ENCODE measurements around the gene BBS7.
A peak's percentile ranks its signal among the peaks of the same experiment; 100 is the strongest.

The BBS7 gene

DNA sequence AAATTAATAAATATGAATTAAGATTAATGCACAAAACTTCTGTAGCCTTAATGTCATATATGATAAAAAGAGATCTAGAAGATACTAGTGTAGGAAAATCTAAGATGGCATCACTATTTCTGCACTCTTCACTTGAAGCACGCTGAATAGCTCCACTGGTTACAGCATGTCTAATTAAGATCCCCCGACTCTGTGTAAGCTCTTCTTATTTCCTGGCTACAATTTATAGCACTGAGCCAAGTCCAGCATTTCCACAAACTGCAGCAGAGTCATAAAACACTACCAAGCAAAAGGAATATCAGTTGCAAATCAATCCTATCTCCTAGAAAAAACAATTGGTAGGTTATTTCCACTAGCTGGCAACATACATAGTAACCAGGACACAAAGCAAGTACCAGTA lies 45.3 kb downstream of the BBS7 start:
- DNase-seq (ENCODE audit: low read depth in 2 of 2) = no peak

DNA sequence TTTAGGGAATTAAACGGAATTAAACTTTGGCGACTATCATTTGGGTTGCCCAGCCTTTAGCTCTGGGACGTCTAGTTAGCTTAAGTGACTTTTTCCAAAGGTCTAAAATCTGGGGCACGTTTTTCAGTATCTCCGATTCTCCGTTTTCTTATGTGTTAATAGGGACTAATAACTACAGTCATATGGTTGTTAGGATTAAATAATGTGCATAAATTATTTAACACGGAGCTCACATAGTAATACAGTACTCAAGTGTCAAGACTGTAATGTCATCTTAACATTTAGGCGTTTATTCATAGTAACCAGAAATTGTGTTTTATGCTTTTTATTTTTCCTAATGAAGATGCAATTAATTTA lies 46.1 kb downstream of the BBS7 start:
- DNase-seq (ENCODE audit: low read depth in 2 of 2) = no peak

DNA sequence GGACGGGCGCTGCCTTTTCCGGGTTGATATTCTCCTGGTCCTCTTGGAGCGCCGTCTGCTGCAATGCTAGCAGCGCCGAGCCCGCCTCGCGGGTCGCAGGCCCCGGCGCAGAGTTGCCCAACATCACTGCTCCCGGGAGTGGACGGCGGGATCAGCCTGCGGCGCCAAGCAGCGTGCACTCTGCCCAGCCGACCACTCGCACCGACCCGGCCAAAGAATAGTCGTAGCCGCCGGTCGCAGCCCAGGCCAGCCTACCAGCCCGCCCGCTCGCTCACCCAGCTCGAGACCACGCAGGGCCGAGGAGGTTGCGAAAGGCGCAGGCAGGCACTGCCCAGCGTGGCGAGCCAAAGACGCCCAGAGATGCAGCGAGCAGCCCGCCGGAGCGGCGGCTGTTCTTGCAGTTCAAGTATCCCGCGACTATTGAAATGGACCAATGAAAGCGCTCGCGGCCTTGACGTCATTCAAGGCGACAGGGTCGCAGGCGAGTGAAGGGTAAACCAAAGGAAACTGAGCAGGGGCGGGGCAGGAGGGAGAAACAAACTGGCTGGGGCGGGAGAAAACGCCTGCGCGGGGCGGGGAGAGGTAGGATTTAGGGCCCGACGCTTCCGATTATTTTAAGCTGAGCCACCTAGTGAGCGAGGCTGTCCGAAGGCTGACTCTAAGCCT lies 46.6 kb downstream of the BBS7 start, which contains the start of gene CCNA2:
CCNA2 (minus strand) TSS at position 379 of the 666 bp plus-strand sequence; CDS start at position 124, 255 bp downstream.
- DNase-seq (ENCODE audit: low read depth in 2 of 2) = peak; percentile 93 to 96

DNA sequence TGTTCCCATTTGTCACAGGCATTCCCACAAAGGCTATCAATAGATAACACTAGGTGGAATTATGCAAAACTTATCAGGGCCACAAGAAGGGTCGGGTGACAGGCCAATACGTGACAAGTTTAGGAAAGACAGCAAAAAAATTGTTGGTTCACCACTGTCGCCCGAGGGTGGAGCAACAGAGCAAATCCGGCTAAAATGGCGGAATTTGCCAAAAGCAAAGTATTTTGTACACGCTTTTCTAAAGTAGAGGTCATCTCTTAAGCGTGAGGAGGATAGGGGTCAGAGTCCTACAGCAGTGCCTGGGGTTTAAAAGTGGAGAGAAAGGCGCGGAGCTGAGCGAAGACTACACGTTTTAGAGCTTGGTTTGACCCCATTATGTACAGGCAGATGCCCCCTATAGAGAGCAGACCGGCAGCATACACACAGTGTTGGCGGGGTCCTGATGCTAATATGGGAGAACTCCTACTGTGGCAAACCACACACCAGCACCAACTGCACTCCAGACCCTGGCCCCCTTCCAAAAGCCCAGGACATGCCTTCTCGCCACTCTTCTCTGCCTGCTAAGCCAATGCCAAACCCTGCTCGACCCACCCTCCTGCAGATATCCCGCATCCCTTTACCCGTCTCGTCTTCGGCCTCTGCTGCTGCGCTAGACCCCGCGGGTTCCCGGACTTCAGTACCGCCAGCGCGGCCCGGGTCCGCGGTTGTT lies 47.3 kb downstream of the BBS7 start:
- DNase-seq (ENCODE audit: low read depth in 2 of 2) = peak; percentile 18 to 25

DNA sequence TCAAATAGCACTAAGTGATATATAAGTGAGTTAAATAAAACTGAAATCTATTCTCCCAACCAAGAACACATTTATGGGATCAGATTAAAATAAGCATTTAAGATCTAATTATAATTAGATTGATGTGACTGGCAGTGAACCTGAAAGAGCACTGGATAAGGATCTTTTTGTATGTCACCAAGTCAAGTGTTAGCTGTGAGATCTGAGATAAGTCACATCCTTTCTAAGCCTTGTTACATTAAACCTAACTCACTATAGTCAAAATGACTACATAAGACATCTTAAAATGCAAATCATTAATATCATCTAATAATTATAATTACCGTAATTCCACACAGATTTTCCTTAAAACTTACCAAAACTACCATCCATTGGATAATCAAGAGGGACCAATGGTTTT lies 48.2 kb downstream of the BBS7 start:
- DNase-seq (ENCODE audit: low read depth in 2 of 2) = no peak

DNA sequence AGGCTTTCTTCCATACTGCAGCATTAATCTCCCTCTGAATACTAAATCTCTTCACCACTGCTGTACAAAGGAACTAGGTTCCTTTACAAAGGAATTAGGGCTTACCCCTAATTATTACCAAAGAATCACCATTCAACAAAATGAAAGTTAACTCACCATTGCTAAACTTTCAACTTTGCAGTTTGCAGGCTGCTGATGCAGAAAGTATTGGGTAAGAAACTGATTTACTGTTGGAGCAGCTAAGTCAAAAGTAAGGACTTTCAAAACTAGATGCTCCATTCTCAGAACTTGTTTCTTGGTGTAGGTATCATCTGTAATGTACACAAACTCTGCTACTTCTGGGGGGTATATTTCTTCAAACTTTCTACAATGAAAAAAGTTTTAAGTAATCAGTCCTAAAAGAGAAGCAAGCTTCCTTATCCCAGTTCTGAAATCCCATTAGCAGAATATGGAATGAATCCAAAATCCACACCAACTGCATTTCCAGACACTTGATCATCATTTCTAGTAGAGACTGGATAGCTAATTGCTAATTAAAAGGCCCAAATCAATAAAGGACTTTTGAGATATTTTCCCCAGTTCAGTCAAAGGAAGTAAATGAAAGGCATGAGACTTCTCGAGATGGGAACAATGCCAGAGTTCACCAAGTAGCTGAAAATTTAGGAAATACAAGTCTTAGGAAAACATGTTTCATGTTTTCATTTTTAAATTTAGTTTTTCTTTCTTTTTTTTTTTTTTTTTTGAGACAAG lies 50.9 kb downstream of the BBS7 start:
- no peak for DNase-seq (ENCODE audit: low read depth in 2 of 2)

DNA sequence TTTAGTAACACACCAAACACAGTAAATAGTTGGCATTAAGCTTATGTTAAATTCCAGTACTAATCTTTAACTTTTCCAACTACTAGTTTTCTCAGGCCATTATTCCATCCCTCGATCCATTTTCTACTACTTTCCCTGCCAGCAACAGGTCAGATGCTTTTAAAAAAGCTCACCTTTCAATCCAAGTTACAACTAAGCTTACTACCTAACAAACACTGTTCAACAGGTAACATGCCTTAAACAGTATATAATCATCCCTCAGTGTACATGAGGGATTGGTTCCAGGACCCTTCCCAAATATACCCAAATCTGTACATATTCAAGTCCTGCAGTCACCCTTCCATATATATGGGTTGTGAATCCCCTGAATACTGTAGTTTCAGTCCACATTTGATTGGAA lies 52.1 kb downstream of the BBS7 start:
- DNase-seq (ENCODE audit: low read depth in 2 of 2) = no peak

DNA sequence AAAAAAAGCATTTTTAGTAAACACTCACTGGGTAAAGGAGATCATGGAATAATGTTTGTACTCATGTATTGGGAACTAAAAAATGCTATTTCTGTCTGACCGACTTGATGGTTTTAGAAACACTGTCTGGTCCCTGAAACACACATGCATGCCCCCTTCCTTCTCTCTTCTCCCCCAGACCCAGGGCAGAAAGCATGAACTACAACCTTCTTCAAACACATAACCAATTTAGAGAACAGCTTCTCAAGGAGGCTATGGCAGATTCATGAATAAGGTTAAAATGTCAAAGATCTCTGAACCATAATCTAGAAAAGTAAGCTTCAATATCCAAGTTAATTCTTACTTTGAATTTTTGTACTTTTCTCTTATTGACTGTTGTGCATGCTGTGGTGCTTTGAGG lies 52.6 kb downstream of the BBS7 start:
- DNase-seq (ENCODE audit: low read depth in 2 of 2) = no peak

DNA sequence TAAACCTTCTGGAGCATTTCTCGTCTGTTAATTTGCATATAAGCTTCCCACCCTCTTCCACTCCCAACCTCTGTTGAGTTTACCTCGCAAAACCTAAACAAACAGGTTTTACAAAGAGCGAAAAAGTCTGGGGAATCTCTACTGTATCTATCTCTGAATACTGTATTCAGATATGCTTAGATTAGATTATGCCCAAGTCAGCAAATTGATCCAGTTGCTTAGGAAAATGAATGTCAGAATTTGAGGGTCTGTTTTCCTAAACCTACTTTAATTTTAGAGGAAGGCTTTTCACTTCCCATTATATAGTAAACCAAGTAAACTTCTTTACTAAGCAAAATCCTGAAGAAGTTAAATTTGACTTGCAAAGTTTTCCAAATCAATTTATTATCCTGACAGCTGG lies 53.3 kb downstream of the BBS7 start:
- no peak for DNase-seq (ENCODE audit: low read depth in 2 of 2)

DNA sequence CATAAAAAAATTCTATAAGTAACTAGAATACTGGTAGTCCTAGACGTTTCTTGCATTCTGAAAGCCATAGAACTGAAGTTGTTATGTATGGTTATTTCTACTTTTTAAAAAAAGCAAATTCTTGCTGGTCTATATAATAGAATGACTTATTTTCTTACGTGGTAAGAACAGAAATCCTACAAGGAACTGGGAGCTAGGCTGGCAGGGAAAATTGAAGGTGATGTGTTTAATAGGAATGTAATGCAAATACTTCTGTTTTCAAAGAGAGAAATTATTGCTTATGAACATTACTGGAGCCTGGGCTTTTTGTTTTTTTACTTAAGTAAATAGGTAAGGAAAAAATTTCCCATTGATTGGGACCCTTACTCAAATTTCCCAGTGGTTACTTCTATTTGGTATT lies 55.5 kb downstream of the BBS7 start:
- no peak for DNase-seq (ENCODE audit: low read depth in 2 of 2)

DNA sequence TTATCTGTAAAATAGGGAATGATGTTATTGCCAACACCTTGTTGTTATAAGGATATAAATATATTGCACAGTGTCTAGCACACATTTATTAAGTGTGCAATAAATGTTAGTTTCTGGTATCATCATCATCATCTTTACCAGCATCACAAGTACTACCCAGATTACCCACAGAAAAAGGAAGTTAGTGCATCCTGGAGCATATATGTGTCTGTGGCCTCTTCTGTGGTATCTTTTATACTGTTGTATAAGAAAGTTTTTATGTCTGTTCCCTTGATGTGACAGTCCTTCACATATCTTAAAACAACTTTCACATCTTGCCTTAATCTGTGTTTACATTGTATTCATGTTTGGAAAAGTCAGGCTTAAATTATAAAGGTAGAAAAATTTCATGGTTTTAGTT lies 59.2 kb downstream of the BBS7 start:
- no peak for DNase-seq (ENCODE audit: low read depth in 2 of 2)

DNA sequence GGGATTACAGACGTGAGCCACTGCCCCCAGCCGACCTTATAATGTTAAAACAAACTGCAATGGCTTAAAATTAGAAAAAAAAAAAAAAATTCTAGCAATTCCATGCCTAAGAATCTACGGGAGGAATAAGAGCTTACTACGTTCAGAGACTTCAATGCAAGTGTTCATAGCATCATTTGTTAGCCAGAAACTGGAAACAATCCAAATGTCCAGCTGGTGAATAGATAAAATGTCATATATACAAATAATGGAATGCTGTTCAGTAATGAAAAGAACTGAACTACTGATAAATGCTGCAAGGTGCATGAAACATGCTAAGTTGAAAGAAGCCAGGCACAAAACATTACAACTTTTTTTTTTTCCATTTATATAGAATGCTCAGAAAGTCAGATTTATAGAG lies 63.9 kb downstream of the BBS7 start:
- no peak for DNase-seq (ENCODE audit: low read depth in 2 of 2)

DNA sequence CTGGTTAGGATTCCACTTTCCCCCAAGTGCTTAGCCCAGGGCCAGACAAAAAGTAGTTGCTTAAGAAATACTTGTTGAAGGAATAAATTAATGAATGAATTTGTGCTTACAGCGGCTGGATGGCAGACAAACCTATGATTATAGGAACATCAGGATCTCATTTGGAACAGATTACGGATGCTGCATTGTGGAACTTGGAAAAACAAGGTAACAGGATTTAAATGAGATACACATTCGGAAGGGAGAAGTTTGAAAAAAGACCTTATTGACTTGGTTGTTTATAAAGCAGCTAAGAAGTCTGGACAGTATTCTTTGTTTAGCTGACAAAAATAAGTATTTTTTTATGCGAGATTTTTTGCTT lies 68.6 kb downstream of the BBS7 start:
- no peak for DNase-seq (ENCODE audit: low read depth in 2 of 2)

DNA sequence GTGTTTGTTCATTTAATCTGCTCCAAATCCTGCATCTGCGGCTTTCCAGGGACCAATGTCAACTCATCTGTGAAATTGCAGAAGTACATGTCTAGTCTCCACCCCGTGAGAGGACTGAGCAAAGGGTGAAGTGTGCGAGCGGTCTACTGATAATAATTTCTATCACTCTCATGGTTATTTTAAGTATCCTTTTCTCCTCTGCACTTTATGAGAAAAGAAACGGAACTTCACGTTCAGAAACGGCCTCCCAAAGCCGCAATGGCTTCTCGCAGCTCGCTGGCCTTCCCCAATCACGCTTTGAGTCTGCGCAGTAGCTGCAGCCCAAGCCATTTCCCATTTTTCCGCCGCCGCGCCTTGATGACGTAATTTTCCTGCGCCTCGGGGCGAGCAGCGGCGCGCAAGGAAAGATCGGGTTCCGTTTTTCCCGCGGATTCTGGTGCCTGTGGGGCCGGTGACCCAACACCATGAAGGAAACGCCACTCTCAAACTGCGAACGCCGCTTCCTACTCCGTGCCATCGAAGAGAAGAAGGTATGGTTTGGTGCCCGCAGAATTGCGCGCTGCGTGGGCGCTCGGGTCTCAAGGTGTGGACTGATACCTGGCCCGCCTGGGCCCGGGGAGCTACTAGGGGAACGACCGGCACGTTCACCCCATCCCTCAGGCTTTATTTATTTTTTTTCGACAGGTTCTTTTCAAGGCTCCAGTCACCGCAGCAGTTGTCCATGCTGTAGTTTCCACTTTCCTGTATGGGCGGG lies 69.1 kb downstream of the BBS7 start, which contains the start of gene EXOSC9:
EXOSC9 (plus strand) TSS at position 363 of the 754 bp plus-strand sequence; CDS start at position 465, 102 bp downstream.
- peak; percentile 92 to 93 for DNase-seq (ENCODE audit: low read depth in 2 of 2)

DNA sequence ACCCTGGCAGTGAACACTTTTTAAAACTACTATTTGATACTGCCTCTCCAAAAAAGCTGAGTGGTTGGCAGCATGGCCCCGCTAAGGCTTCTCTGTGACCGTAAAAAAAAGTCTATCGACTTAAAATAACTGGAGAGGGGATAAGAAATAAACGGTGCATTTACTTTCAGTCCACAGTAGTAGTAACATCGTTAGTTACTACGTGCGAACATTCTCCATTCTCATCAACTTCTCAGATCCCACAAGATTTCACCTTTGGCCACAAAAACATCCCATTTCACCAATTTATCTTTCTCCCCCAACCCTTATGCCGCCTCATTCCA lies 69.7 kb downstream of the BBS7 start:
- DNase-seq (ENCODE audit: low read depth in 2 of 2) = no peak

DNA sequence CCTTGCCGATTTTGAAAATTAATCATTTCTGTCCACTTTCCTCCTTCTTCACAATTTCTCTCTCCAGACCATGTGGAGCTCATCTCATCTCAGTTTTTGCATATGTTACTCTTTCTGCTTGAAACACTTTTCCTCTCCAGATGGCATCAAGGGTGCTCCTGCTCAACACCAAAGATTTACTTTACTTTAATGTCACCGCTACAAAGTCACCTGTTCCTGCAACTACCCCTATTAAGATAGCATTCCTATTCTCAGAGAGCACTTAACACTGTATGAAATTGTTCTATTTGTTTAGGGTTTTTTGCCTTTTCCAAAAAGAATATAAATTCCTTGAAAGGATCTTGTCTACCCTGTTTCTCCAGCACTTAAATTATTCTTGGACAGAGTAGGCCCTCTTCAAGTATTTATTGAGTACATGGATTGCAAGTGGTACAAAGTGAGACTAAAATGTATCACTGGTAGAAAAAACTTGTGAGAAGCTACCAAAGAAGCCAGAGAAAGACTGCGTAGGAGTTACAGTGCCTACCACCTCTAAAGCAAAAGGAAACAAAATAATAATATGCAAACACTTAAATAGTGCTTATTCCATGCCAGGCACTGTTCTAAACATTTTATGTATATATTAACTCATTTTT lies 70.3 kb downstream of the BBS7 start:
- no peak for DNase-seq (ENCODE audit: low read depth in 2 of 2)

DNA sequence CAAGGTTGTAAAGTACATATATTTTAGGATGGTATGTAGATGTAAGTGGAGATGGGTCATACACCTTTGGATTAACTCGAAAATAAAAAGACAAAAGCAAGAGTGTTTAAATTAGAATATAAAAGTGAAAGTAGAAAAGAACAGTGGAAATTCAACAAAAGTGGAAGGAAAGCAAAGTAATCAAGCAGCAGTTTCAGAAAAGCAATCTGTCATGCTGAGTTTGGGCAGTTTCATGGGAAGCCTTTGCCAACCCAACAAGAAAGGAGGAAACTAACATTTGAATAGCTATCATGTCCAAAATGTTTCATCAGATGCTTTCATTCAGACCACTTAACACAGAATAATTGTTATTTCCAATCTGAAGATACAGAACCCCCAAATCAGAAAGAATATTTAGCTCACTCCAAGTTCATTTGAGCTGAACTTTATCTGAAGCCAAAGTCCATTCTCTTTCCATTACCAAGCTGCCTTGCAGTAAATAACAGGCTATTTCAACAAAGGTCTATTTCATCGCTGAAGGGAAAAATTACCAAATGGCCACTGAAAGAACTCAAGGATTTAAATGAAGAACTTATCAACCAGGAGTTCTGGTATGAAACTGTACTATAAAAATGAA lies 71.0 kb downstream of the BBS7 start:
- DNase-seq (ENCODE audit: low read depth in 2 of 2) = no peak

DNA sequence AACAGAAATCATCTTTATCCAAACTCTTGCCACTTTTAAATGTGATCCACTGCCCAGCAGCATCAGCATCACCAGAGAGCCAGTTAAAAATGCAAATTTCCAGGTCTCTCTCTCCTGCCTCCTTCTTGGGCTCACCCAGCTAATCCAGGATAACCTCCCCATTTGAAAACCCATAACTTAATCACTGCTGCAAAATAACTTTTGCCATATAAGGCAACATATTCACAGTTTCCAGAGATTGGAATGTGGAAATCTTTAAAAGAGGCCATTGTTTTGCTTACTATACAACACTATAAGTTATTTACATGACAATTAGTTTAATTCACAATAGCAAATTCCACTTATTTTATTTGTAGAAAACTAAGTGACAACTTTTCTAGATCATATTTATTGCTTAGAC lies 74.0 kb downstream of the BBS7 start:
- DNase-seq (ENCODE audit: low read depth in 2 of 2) = no peak

DNA sequence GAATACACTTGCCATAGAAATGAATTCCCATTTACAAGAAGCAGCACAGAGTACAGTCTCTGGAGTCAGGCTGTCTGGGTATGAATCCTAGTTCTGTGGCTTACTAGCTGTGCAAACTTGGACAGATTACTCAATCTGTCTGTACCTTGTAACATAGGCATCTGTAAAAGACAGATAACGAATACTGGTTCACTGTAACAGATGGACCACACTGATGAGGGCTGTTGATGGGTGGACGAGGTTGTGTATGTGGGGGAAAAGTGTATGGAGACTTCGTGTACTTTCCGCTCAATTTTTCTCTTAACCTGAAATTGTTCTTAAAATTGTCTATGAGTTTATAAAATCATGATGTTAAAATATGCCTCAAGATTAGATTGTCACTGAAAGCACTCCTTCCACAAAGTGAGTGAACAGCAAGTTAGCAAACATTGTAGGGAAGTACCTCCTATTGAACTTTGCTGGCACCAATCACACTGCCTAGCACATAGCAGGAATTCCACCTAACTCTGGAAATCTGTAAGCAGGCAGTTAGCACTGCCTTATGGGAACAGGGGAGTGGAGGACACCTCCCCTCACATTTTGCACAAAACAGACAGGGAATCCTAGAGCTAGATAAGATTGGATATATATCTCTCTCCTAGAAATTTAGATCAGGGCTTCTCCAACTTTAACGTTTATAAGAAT lies 75.6 kb downstream of the BBS7 start:
- no peak for DNase-seq (ENCODE audit: low read depth in 2 of 2)

DNA sequence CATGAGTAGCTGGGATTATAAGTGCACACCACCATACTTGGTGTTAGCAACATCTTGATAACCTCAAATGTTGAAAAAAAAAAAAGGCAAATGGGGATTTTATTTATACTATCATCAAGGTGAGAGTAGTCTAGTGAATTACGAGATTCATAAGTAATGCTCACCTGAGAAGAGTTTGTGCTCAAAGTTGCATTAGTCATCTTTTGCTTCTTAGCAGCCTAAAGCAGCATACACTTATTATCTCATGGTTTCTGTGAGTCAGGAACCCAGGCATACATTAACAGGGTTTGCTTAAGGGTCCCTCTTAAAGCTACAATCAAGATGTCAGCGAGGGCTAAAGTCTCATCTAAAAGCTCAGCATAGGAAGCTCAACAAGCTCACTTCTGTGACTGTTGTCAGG lies 77.3 kb downstream of the BBS7 start:
- DNase-seq (ENCODE audit: low read depth in 2 of 2) = no peak

DNA sequence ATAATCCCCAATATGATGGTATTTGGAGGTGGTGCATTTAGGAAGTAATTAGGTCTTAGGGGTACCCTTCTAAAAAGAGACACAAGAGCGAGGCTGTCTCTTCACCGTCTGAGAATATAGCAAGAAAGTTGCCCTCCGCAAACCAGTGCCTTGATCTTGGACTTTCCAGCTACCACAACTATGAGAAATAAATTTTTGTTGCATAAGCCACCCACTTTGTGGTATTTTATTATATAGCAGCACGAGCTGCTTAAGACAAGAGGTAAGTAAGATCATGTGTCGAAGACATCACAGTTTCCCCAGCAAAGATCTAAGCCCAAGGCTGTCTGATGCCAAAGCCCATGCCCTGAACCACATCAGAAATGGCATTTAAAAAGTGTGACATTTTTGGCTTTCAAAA lies 78.8 kb downstream of the BBS7 start:
- DNase-seq (ENCODE audit: low read depth in 2 of 2) = no peak
